Neural cell (in vitro differentiated cells): Measurements from ENCODE around the gene ATP6V1B1. TPM values are rescaled to one million over a fixed set of nuclear protein-coding genes. Genes with fewer than 3 reads are reported as not detected.

Experiments used
- H2AFZ ChIP-seq: fragments of 200-600, 300-800 bp; sonication (generic), shearing (Covaris generic); 2 replicates; pipeline ENCODE4 v1.6.0; 2014; ENCODE audit warnings: low read depth, mild to moderate bottlenecking, antibody characterized with exemption, low read length, moderate library complexity
- H3F3A ChIP-seq: fragments of 200-600 bp; shearing (Covaris generic); 2 replicates; pipeline ENCODE4 v1.6.1; 2016; ENCODE audit warnings: mild to moderate bottlenecking, moderate library complexity, mixed read lengths, antibody characterized with exemption, low read length; ENCODE audit not compliant: insufficient read depth, poor library complexity, severe bottlenecking
- H3K27ac ChIP-seq: fragments of 200-600, 300-800 bp; sonication (generic), shearing (Covaris generic); 2 replicates; pipeline ENCODE4 v1.5.1; 2014; ENCODE audit warnings: mild to moderate bottlenecking, low read length, moderate library complexity
- H3K27me3 ChIP-seq: fragments of 300-800, 200-600 bp; sonication (generic), shearing (Covaris generic); 2 replicates; pipeline ENCODE4 v1.6.0; 2014; ENCODE audit warnings: mild to moderate bottlenecking, low read depth, low read length, moderate library complexity; ENCODE audit not compliant: insufficient read depth
- H3K36me3 ChIP-seq: fragments of 300-800, 200-600 bp; sonication (generic), shearing (Covaris generic); 2 replicates; pipeline ENCODE4 v1.5.1; 2014; ENCODE audit warnings: mild to moderate bottlenecking, antibody characterized with exemption, low read length, moderate library complexity; ENCODE audit not compliant: insufficient read depth
- H3K4me2 ChIP-seq: fragments of 300-800, 200-600 bp; sonication (generic), shearing (Covaris generic); 2 replicates; pipeline ENCODE4 v1.6.0; 2014; ENCODE audit warnings: mild to moderate bottlenecking, low read length
- H3K4me3 ChIP-seq: fragments of 300-800, 200-600 bp; sonication (generic), shearing (Covaris generic); 2 replicates; pipeline ENCODE4 v1.5.1; 2014; ENCODE audit warnings: mild to moderate bottlenecking, low read length, moderate library complexity
- H3K79me2 ChIP-seq: fragments of 200-600 bp; shearing (Covaris generic); replicated peaks from 2 replicates; pipeline ENCODE4 v1.6.0; 2014; ENCODE audit warnings: mild to moderate bottlenecking, low read length, moderate library complexity; ENCODE audit not compliant: insufficient read depth
- H3K9ac ChIP-seq: fragments of 300-800, 200-600 bp; sonication (generic), shearing (Covaris generic); 2 replicates; pipeline ENCODE4 v1.6.1; 2016; ENCODE audit warnings: mild to moderate bottlenecking, low read length, mixed read lengths
- H3K9me2 ChIP-seq: fragments of 200-600 bp; shearing (Covaris generic); 2 replicates; pipeline ENCODE4 v1.6.1; 2016; ENCODE audit warnings: mild to moderate bottlenecking, low read length, mixed read lengths; ENCODE audit not compliant: insufficient read depth
- H3K9me3 ChIP-seq: fragments of 200-600, 300-800 bp; sonication (generic), shearing (Covaris generic); 2 replicates; pipeline ENCODE4 v1.6.1; 2016; ENCODE audit warnings: mild to moderate bottlenecking, mixed run types, low read length, moderate library complexity, mixed read lengths
- H4K20me1 ChIP-seq: fragments of 200-600 bp; shearing (Covaris generic); 2 replicates; pipeline ENCODE4 v1.6.1; 2016; ENCODE audit warnings: mild to moderate bottlenecking, mixed run types; ENCODE audit not compliant: insufficient read depth
- CTCF ChIP-seq: fragments of 450-650 bp; IDR thresholded peaks from 2 replicates; pipeline ENCODE4 v1.5.1; 2014; ENCODE audit warnings: antibody characterized with exemption, mild to moderate bottlenecking, moderate library complexity; ENCODE audit not compliant: poor library complexity, severe bottlenecking
- EP300 ChIP-seq: fragments of 450-650 bp; conservative IDR thresholded peaks from 2 replicates; pipeline ENCODE4 v1.6.1; 2014; ENCODE audit warnings: antibody characterized with exemption, mild to moderate bottlenecking, moderate library complexity; ENCODE audit not compliant: poor library complexity, severe bottlenecking
- EZH2 ChIP-seq: fragments of 200-600, 300-800 bp; shearing (Covaris generic), sonication (generic); IDR thresholded peaks from 2 replicates; pipeline ENCODE4 v1.6.1; 2014; ENCODE audit warnings: antibody characterized with exemption, low read length, borderline replicate concordance, mild to moderate bottlenecking; ENCODE audit not compliant: insufficient read depth, poor library complexity, severe bottlenecking
- MXI1 ChIP-seq: fragments of 450-650 bp; conservative IDR thresholded peaks from 2 replicates; pipeline ENCODE4 v1.6.1; 2014; ENCODE audit warnings: antibody characterized with exemption, mild to moderate bottlenecking; ENCODE audit not compliant: poor library complexity, severe bottlenecking
- POLR2AphosphoS5 ChIP-seq: IDR thresholded peaks from 2 replicates; pipeline ENCODE4 v1.6.1; 2012
- RAD21 ChIP-seq: fragments of 450-650 bp; conservative IDR thresholded peaks from 2 replicates; pipeline ENCODE4 v1.6.1; 2014; ENCODE audit warnings: antibody characterized with exemption, mild to moderate bottlenecking, moderate library complexity
- SMC3 ChIP-seq: fragments of 450-650 bp; conservative IDR thresholded peaks from 2 replicates; pipeline ENCODE4 v1.6.1; 2014; ENCODE audit warnings: antibody characterized with exemption, mild to moderate bottlenecking, moderate library complexity; ENCODE audit not compliant: poor library complexity
- TAF1 ChIP-seq: IDR thresholded peaks from 2 replicates; pipeline ENCODE4 v1.6.1; 2012; ENCODE audit warnings: low read depth
- polyA plus RNA-seq: library from polyadenylated mRNA; depleted of rRNA; stranded (reverse); fragments of >200 nt; gene quantifications from 2 replicates; pipeline ENCODE4 v1.2.3, GENCODE V29; 2014
- TF ChIP-seq, protein P1 (sequence below): IDR thresholded peaks from 2 replicates; pipeline ENCODE4 v1.6.1; 2012; ENCODE audit warnings: borderline replicate concordance

The ATP6V1B1 gene
- polyA plus RNA-seq, 1 donor from 2014 or later: 0.12 TPM

DNA sequence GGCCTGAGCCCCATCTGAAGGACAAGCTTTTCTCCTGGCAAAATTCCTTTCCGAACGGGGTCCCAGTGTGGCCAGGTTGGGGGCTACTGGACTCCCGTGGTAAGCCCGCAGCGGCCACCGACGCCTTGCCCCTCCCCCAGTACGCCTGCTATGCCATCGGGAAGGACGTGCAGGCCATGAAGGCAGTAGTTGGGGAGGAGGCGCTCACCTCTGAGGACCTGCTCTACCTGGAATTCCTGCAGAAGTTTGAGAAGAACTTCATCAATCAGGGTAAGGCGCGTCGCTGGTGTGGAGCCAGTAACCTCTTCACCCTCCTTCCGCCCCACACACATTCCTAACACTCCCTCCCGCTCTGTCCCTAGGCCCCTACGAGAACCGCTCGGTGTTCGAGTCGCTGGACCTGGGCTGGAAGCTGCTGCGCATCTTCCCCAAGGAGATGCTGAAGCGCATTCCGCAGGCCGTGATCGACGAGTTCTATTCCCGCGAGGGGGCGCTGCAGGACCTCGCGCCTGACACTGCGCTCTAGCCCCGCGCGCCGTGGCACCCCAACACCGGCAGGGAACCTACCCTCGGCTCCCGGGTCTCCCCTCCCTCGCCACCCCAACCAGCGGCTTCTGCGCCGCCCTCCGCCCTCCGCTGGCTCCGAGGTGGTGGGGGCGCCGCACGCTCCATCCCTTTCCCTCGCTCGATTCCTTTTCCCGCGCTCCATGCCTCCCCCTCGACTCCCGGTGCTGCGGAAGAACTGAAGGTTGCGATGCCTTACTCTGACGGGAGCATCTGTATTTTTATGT, 29.1 kb downstream of the ATP6V1B1 start:
- peaks cover 41% of the 10 kb centered on the region for H3K27me3 ChIP-seq
- peak overlapping the region; percentile 59 for H3K4me3 ChIP-seq
- peak; percentile 56 for TF ChIP-seq RAD21
- no peak for TF ChIP-seq EP300
- peak; percentile 56 for TF ChIP-seq SMC3
- peak; percentile 76 for TF ChIP-seq CTCF
- H3K9me3 ChIP-seq: no peaks in the 10 kb centered on the region
- H3K9me2 ChIP-seq: no peaks in the 10 kb centered on the region
- no peaks in the 10 kb centered on the region for H3K79me2 ChIP-seq
- no peaks in the 10 kb centered on the region for H4K20me1 ChIP-seq
- H3F3A ChIP-seq: no peaks in the 10 kb centered on the region
- no peak overlapping the region for H3K27ac ChIP-seq
- no peak overlapping the region for H3K9ac ChIP-seq
- H2AFZ ChIP-seq: no peak overlapping the region
- H3K4me2 ChIP-seq: no peak overlapping the region
- no peaks in the 10 kb centered on the region for H3K36me3 ChIP-seq

GRCh38 chr2:70965506-70965905, 29.8 kb downstream of the ATP6V1B1 start:
- Histone ChIP-seq H3K9me3 (no peaks in the 10 kb centered on the region), H3F3A (no peaks in the 10 kb centered on the region), H4K20me1 (no peaks in the 10 kb centered on the region), H3K36me3 (no peaks in the 10 kb centered on the region), H3K79me2 (no peaks in the 10 kb centered on the region), H3K4me3 (peak overlapping the region; percentile 59), H3K9me2 (no peaks in the 10 kb centered on the region), H2AFZ (no peak overlapping the region), H3K4me2 (no peak overlapping the region), H3K9ac (no peak overlapping the region), H3K27ac (no peak overlapping the region), H3K27me3 (peaks cover 41% of the 10 kb centered on the region)
- no peak for TF ChIP-seq TAF1
- TF ChIP-seq RAD21: no peak
- TF ChIP-seq EP300: no peak
- no peak for TF ChIP-seq MXI1
- TF ChIP-seq SMC3: no peak
- no peak for TF ChIP-seq CTCF
- no peak for TF ChIP-seq EZH2
- TF ChIP-seq, protein P1, sequence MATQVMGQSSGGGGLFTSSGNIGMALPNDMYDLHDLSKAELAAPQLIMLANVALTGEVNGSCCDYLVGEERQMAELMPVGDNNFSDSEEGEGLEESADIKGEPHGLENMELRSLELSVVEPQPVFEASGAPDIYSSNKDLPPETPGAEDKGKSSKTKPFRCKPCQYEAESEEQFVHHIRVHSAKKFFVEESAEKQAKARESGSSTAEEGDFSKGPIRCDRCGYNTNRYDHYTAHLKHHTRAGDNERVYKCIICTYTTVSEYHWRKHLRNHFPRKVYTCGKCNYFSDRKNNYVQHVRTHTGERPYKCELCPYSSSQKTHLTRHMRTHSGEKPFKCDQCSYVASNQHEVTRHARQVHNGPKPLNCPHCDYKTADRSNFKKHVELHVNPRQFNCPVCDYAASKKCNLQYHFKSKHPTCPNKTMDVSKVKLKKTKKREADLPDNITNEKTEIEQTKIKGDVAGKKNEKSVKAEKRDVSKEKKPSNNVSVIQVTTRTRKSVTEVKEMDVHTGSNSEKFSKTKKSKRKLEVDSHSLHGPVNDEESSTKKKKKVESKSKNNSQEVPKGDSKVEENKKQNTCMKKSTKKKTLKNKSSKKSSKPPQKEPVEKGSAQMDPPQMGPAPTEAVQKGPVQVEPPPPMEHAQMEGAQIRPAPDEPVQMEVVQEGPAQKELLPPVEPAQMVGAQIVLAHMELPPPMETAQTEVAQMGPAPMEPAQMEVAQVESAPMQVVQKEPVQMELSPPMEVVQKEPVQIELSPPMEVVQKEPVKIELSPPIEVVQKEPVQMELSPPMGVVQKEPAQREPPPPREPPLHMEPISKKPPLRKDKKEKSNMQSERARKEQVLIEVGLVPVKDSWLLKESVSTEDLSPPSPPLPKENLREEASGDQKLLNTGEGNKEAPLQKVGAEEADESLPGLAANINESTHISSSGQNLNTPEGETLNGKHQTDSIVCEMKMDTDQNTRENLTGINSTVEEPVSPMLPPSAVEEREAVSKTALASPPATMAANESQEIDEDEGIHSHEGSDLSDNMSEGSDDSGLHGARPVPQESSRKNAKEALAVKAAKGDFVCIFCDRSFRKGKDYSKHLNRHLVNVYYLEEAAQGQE: no peak
- no peak for TF ChIP-seq POLR2AphosphoS5
